NCI-H1092 treated with DMSO at 0.1 percent for 48 hours (cell line): Measurements from ENCODE around the gene HES5.
A peak's percentile ranks its signal among the peaks of the same experiment; 100 is the strongest.
"Not testable (repeated sequence)": the region's sequence is repeated elsewhere in the genome, so short reads cannot be mapped to it uniquely, and the experiment has no call there.

Experiments
- DNase-seq: peaks from one replicate; lab custom pipeline; 2025; lab: John Stamatoyannopoulos, UW

The HES5 gene

GRCh38 chr1:2560299-2561073 lies 30.4 kb upstream of the HES5 start:
- no peak for DNase-seq

- DNase-seq = no peak
These were observed 29.6 kb upstream of the HES5 start for GRCh38 chr1:2559509-2560298.

GRCh38 chr1:2558861-2559260 lies 28.8 kb upstream of the HES5 start:
- DNase-seq = no peak

- DNase-seq = no peak
These were observed 28.4 kb upstream of the HES5 start for GRCh38 chr1:2558420-2558819.

- no peak for DNase-seq
These were observed 27.7 kb upstream of the HES5 start for GRCh38 chr1:2557482-2558400.

- no peak for DNase-seq
These were observed 26.8 kb upstream of the HES5 start for GRCh38 chr1:2556678-2557481.

GRCh38 chr1:2556277-2556677 lies 26.2 kb upstream of the HES5 start, which contains the start of gene TNFRSF14:
TSS of gene TNFRSF14 (plus strand) at chr1:2556371. CDS start at chr1:2556665, 294 bp downstream.
- DNase-seq = no peak

- no peak for DNase-seq
These were observed 25.7 kb upstream of the HES5 start for GRCh38 chr1:2555634-2556276.

- DNase-seq = no peak
These were observed 24.7 kb upstream of the HES5 start for GRCh38 chr1:2554621-2555387.

- DNase-seq = no peak
These were observed 24.0 kb upstream of the HES5 start for GRCh38 chr1:2553871-2554620.

- not testable (repeated sequence) for DNase-seq
These were observed 23.0 kb upstream of the HES5 start for GRCh38 chr1:2553076-2553475.

GRCh38 chr1:2552189-2552588 lies 22.1 kb upstream of the HES5 start:
- DNase-seq = no peak

GRCh38 chr1:2551544-2551943 lies 21.5 kb upstream of the HES5 start:
- DNase-seq = not testable (repeated sequence)

GRCh38 chr1:2550309-2550861 lies 20.3 kb upstream of the HES5 start:
- DNase-seq = not testable (repeated sequence)

- not testable (repeated sequence) for DNase-seq
These were observed 19.4 kb upstream of the HES5 start for GRCh38 chr1:2549367-2550029.

- DNase-seq = peak; percentile 24
These were observed 18.1 kb upstream of the HES5 start for GRCh38 chr1:2548068-2548589.

GRCh38 chr1:2547210-2548067 lies 17.4 kb upstream of the HES5 start:
- DNase-seq = no peak
